ENCODE results near the gene ITGA1. TPM values are rescaled to one million over a fixed set of nuclear protein-coding genes. Genes with fewer than 3 reads are reported as not detected.
A peak's percentile ranks its signal among the peaks of the same experiment; 100 is the strongest.

Gene ITGA1
- polyA plus RNA-seq, 3 donors: 2.4 to 19.6 (median 6.7) TPM

DNA sequence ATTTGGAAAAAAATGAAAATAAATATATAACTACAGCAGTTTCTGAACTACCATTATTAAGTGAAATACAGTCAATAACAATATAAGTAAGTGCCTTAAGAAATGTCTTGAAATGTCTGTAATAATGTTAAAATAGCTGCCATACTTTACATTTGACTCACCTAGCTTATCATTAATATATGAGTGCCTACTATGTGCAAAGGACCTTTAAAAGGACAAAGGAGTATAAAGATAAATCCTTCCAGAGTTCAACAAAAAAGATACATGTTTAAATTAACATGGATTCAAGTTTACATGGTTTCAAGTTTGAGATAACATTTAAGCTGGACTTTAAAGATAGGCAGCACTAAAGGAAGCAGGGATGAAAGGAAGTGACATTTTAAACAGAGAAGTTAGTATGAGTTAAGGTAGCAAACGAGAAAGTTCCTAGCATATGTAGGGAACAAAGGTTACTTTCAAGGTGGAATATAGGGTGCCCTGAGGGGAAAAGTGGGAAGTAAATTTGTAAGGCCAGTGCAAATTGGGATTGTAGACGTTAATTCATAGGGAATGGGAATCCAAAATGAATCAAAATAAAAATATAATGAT is 8.9 kb downstream of the ITGA1 start:
- WGBS, 3 donors: 65 to 77% (median 75%) methylated on average over 2 of the region's 2 CpGs
- no peak overlapping the region for H3K27ac ChIP-seq (ENCODE audit: low read depth, low read length)

DNA sequence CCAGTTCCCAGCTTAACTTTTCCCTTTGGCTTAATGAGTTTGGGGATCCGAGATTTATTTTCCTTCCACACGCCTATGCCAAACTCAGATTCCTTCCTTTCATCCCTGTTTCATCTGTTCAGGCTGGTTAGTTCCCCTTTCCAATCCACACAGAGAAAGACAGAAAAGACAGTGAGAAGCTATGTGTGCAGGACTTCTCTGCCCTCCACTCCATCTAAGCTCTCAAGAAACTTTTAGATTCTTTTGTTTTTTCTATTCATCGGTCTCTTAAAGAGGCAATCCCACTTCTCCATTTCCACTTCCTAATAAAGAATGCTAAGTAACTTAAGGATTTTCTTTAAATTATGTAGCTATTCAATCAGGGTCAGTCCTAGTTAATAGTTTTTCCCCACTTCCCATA is 11.2 kb downstream of the ITGA1 start:
- no peak overlapping the region for H3K27ac ChIP-seq (ENCODE audit: low read depth, low read length)
- 4 to 6% (median 5%) methylated on average over 3 of the region's 3 CpGs for WGBS, 3 donors

DNA sequence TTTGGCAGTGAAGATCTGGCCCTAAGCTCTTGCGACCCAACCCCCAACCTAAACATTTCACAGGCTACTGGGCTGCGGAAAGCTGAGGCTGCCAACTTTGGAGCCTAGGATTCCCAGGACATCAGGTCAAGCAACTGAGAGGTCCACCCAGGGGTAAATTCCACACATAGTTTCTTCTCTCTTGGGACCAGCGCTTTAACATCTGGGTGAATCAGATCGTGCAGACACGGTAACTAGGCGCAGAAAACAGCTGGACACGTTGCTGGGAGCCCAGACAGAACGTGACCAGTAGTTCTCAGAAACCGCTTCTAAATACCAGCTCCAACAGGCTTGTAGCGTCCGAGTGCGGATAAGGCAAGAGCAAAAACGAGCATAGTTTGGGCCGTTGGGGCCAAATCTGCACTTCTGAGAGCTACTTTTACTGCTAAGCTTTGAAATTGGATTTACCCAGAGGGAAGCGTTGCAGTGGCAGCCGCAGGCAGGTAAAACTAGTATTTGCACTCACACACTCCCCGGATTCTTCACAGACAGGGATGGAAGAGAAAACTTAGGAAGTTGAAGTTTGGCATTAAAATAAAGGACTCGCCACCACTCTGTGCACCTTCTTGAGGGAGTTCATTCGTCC is 11.8 kb downstream of the ITGA1 start:
- WGBS, 3 donors: 0% methylated on average over 19 of the region's 19 CpGs
- H3K27ac ChIP-seq (ENCODE audit: low read depth, low read length): peak overlapping the region; percentile 82

DNA sequence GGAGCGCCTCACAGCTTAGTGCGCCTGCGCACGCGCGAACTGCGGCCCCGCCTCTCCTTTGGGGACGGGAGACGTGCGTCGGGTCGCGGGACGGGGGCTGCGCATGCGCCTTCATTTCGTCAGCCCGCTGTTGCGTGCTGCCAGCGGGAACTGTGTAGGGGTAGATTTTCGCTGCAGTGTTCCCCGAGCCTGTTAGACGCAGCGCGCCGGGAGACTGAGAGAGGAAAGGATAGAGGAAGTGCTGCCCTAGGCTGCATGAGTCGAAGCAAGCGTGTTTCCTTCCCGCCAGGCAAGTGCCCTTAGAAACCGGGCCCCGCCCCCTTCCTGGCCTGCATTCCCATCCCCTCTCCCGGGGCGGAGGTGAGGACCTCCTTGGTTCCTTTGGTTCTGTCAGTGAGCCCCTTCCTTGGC is 12.3 kb downstream of the ITGA1 start:
- 0 to 1% (median 0%) methylated on average over 34 of the region's 34 CpGs for WGBS, 3 donors
- peak overlapping the region; percentile 82 for H3K27ac ChIP-seq (ENCODE audit: low read depth, low read length)

DNA sequence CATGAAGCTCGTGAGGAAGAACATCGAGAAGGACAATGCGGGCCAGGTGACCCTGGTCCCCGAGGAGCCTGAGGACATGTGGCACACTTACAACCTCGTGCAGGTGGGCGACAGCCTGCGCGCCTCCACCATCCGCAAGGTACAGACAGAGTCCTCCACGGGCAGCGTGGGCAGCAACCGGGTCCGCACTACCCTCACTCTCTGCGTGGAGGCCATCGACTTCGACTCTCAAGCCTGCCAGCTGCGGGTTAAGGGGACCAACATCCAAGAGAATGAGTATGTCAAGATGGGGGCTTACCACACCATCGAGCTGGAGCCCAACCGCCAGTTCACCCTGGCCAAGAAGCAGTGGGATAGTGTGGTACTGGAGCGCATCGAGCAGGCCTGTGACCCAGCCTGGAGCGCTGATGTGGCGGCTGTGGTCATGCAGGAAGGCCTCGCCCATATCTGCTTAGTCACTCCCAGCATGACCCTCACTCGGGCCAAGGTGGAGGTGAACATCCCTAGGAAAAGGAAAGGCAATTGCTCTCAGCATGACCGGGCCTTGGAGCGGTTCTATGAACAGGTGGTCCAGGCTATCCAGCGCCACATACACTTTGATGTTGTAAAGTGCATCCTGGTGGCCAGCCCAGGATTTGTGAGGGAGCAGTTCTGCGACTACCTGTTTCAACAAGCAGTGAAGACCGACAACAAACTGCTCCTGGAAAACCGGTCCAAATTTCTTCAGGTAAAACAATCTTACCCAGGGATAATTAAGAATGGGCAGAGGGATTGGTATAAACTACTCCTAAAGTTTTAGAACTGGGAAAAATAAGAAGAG is 12.9 kb downstream of the ITGA1 start:
- H3K27ac ChIP-seq (ENCODE audit: low read depth, low read length): peak overlapping the region; percentile 82
- WGBS, 3 donors: 2 to 4% (median 4%) methylated on average over 31 of the region's 31 CpGs

DNA sequence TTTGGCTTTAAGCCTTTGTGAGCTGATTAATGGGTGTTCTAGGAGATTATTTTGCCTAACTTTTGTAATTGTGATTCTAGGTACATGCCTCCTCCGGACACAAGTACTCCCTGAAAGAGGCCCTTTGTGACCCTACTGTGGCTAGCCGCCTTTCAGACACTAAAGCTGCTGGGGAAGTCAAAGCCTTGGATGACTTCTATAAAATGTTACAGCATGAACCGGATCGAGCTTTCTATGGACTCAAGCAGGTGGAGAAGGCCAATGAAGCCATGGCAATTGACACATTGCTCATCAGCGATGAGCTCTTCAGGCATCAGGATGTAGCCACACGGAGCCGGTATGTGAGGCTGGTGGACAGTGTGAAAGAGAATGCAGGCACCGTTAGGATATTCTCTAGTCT is 13.6 kb downstream of the ITGA1 start:
- WGBS, 3 donors: 29 to 49% (median 33%) methylated on average over 8 of the region's 8 CpGs
- H3K27ac ChIP-seq (ENCODE audit: low read depth, low read length): no peak overlapping the region

DNA sequence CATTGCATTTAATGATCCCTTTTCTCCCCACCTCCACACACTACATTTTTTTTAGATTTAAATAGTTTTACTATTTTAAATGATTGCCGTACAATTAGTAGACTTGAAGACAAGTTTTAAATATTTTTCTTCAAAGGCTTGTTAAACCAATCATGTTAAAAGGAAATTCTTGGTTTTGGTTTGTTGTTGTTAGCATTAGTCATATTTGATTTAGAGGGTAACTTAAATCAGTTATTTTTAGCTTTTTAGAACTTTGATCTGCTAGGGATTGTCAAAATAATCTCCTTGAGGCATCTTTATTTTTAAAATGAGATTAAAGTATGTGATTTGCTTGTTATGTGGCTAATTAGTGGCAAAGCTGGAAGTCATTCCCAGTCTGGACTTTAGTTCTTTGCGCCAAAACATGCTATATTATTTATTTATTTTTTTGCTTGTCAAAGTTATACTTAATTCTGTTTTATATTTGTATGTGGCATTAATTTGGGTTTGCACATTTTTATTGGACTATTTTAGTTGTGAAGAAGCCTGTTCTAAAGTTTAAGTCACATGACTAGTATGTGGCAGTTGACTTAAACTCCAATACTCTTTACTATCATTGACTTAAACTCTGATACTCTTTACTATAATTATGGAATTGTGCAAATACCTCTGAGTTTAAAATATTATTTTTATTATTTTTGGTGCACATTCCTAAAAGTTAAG is 14.7 kb downstream of the ITGA1 start:
- 67 to 80% (median 71%) methylated on average over 2 of the region's 2 CpGs for WGBS, 3 donors
- no peak overlapping the region for H3K27ac ChIP-seq (ENCODE audit: low read depth, low read length)

DNA sequence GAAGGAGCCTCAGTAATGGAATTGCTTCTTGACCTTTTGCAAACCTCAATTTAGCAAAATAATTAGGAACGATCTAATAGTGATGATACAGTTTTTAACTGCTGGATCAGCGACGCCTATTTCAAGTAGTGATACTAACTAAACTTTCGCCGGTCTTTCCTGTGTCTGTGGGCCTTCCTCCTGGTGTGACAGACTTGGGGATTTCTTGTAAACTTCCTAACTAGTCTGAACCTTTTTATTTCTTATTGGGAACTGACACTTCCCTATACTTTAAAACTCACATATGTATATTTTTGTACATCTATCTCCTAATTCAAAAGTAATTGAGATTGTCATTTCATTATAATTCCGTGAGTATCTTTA is 15.2 kb downstream of the ITGA1 start:
- H3K27ac ChIP-seq (ENCODE audit: low read depth, low read length): no peak overlapping the region
- WGBS, 3 donors: 54 to 70% (median 54%) methylated on average over 6 of the region's 6 CpGs

DNA sequence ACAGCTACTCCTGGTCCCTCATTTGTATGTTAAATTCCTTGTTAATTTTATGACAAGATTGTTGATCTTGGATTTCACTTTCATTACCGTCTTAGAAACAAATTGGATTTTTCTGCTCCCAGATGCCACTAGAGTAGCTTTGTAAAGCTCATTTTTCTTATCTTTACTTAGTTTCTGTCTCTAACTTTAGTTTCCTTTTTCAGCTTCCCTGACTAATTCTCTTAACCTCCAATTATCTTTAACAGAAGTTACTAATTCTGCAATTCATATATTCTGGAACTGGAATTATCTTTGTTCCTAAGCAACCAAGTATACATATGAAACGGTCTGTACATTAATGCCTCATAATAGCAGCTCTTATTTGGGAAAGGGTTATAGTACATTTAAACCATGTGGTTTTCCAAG is 16.7 kb downstream of the ITGA1 start:
- 56 to 62% (median 57%) methylated on average over 2 of the region's 2 CpGs for WGBS, 3 donors
- no peak overlapping the region for H3K27ac ChIP-seq (ENCODE audit: low read depth, low read length)

DNA sequence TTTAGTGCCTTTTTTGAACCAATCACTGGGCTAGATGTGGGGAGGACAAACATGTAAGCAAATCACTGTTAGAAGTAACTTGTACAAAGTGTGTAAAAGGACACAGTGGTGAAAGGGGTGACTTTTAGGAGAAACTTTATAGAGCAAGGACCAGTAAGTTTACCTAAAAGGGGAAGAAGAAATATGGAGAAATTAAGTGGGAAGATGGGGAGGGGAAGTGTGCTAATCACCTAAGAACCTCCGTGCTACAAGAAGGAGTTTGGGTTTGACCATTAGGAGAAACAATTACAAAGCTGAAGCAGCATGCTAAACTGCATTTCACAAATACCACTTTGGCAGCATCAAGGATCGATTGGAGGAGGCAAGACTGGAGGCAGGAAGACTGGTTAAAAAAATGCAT is 17.3 kb downstream of the ITGA1 start:
- 44 to 83% (median 55%) methylated on average over 2 of the region's 2 CpGs for WGBS, 3 donors
- no peak overlapping the region for H3K27ac ChIP-seq (ENCODE audit: low read depth, low read length)

DNA sequence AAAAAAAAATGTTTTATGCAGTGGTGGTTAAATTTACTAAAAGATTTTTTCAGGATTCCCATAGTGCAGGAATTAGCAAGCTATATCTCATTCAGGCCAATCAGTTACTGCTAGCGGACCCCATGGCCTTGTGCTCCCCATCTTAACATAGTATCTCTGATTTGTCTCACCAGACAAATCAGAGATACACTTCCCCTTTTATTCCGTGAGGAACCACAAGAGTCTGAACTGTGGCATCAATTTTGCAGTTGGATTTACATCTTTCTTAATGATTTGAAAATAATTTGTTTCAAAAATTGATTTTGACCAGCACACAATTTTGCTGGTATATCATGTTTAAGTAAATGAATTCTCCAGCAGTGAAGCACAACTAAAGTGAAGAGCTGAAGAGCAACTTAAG is 17.9 kb downstream of the ITGA1 start:
- H3K27ac ChIP-seq (ENCODE audit: low read depth, low read length): no peak overlapping the region
- 67 to 85% (median 71%) methylated on average over 2 of the region's 2 CpGs for WGBS, 3 donors

DNA sequence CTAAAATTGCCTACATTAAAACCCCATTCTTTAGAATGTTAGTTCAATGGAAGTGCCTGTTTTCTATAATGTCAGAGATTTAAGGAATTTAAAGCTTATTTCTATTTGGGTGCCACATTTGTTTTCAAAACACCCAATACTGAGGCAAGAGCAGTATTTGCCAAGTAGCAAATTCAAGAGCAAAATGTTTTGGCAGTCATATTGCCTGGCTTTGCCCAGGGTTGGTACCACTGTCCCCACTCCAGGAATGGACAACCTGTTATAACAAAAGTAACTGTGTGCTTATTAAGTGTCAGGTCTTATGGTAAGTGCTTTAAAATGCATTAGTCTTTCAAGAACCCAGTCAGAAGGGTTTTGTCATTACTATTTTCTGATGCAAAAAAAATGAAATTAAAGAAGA is 19.3 kb downstream of the ITGA1 start:
- H3K27ac ChIP-seq (ENCODE audit: low read depth, low read length): no peak overlapping the region

DNA sequence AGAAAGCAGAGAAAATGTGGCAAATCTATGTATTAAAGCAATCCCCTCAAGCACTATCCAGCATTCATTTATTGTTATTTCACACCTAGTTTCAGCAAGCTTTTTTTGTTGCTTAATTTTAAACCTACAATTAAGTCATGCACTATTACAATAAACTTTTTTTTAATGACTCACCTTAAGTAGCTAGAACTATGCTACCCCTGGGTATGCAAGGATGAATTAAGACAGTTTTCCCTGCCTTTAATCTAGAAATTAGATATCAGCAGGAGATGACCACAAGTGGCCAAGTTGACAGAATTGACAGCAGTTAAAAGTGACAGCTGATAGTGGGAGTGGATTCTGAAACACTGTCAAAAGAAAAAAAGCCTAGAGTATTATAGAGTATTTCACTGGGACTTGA is 20.0 kb downstream of the ITGA1 start:
- H3K27ac ChIP-seq (ENCODE audit: low read depth, low read length): no peak overlapping the region

DNA sequence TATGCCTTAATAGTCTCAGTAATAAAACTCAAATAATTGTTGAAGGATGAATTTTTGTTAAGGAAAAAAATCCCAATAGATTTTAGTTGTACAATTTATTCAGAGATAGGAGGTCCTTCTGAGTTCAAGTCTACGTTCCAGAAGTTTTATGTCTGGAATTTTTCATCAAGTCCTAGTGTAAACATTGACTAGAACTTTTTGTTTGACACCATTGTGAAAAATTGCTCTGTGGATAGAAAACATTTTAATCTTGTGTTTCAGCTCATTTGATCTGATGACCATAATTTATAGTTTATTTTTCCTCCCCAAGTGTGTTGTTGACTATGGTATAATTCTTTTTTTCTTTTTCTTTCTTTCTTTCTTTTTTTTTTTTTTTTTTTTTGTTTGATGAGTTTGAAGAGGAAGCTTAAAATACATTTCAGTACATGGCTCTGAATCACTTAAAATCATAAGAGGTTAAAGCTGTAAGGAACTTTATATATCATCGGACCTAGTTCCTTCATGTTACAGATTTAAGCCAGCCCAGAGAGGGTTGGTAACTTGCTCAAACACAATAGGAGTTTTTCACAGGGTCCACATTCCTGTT is 20.7 kb downstream of the ITGA1 start:
- no peak overlapping the region for H3K27ac ChIP-seq (ENCODE audit: low read depth, low read length)
- 60 to 75% (median 71%) methylated on average over 2 of the region's 2 CpGs for WGBS, 3 donors

DNA sequence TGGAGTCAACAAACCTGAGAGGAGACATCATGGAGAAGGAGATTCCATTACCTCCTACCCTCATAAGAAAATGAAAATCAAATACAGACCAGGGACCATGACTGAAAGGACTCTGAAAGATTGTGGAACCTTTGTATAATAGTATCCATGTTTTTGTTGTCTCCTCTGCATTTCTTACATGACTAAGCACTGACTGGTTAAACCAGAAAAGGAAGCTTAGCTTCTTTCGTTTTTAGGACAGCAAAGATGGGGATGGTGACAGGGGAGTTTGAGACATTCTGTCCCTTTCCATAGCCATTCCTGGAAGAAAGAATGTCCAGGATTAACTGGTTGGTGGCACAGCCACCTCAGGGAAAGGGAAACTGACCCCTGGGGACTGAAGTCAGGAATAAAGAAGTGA is 22.2 kb downstream of the ITGA1 start:
- no peak overlapping the region for H3K27ac ChIP-seq (ENCODE audit: low read depth, low read length)
- WGBS, 3 donors: 44 to 81% (median 49%) methylated on average over 1 of the region's 1 CpG

DNA sequence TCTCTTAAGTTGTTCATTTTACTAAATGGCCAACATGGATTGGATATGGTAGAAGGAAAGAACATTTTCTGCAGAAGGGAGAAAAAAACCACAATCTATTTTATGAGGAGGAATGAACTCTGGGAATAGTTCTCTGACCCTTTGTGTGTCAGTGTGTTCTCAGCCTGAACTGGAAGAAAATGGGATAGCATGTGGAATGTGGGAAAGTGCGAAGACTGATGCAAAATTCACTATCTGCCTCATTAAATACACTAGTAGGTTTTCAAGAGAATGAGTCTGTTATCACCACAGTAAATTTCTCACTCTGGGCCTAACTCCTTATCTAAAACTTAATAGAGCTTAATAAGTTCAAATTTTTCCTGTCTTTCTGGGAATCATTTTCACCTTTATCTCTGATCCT is 22.7 kb downstream of the ITGA1 start:
- H3K27ac ChIP-seq (ENCODE audit: low read depth, low read length): no peak overlapping the region
- WGBS, 3 donors: 53 to 97% (median 93%) methylated on average over 1 of the region's 1 CpG

DNA sequence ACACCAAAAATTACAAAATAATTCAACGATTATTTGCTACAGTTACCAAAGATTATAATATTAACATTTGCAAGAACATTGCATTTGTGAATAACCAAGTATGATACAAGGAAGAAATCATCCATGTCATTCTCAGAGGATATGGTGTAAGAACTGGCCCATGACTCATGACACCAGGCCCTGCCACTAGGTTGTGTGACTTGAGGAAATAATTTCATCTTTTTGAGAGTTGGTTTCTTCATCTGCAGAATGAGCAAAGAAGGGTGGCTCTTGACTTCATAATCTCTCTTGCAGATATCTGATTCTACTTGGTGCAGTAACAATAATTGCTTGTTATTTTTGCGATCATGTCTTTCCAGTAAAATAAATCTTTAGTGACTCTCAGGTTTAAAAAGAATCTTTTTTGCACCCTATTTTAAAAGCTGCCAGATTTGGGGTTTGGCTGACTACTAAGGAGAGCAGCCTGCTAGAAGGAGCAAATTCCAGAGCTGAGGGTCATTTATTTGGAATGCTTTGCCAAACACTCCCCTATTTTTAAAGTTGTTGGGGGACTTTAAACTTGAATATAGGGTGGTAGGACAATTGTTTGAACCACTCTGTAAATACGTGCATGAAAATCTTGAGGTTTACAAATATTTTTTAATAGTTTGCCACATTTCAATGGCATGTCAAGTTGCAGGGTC is 23.5 kb downstream of the ITGA1 start:
- H3K27ac ChIP-seq (ENCODE audit: low read depth, low read length): no peak overlapping the region
- 52 to 86% (median 72%) methylated on average over 3 of the region's 3 CpGs for WGBS, 3 donors

DNA sequence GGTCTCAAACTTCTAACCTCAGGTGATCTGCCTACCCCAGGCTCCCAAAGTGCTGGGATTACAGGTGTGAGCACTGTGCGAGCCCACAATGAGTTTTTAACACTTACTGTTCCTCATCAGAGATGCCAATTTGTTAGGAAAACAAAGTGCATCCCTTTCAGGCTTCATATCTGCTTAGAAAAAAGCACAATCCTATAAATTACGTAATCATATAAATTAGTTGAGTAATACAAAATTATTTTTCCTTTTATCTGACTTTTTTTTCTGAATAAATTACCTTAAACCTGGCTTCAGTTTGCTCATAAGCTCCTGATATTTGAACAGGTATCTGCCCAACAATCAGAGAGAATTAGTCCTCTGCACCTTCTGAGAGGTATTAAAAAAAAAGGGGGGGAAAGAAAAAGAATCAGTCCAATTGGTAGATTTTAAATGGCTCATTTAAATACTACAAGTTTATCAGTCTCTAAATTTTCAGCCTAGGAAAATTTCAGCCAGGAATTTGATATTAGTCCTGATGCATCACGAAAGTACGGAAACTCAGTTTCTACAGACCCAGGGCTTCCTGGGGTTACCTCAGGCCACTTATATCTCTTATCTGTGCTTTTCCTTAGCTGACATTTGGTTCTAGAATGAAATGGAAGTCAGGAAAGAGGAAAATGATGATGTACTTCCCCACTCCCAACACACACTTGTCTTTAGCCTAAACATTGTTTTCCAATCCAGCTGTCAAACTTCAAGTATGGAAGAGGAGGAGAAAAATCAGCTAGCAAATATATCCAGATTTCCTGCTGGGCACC is 26.8 kb downstream of the ITGA1 start:
- H3K27ac ChIP-seq (ENCODE audit: low read depth, low read length): no peak overlapping the region
- 56 to 59% (median 59%) methylated on average over 4 of the region's 4 CpGs for whole genome bisulfite sequencing, 3 donors
